Mesodermal cell (in vitro differentiated cells): ENCODE measurements around the gene COPZ1.

Source experiments
- H3K27ac ChIP-seq: 2 replicates; pipeline ENCODE4 v1.7.0; 2013; ENCODE audit warnings: mild to moderate bottlenecking, low read depth, low read length, moderate library complexity; ENCODE audit not compliant: severe bottlenecking
- H3K36me3 ChIP-seq: 2 replicates; pipeline ENCODE4 v1.7.1; 2013; ENCODE audit warnings: mild to moderate bottlenecking, low read length, moderate library complexity; ENCODE audit not compliant: control insufficient read depth, insufficient read depth
- H3K4me1 ChIP-seq: one replicate; pipeline ENCODE4 v1.7.1; 2013; ENCODE audit warnings: mild to moderate bottlenecking, low read length; ENCODE audit not compliant: insufficient read depth, control insufficient read depth, poor library complexity, severe bottlenecking
- H3K4me3 ChIP-seq: 2 replicates; pipeline ENCODE4 v1.7.0; 2013; ENCODE audit warnings: low read length, control low read depth, mild to moderate bottlenecking; ENCODE audit not compliant: insufficient read depth, poor library complexity, severe bottlenecking; ENCODE audit errors: extremely low read depth
- H3K9me3 ChIP-seq: 2 replicates; pipeline ENCODE4 v1.7.1; 2013; ENCODE audit warnings: mild to moderate bottlenecking, low read length, moderate library complexity; ENCODE audit not compliant: control insufficient read depth
- WGBS, 2 experiments: methylation state at CpG; one replicate each; pipeline ENCODE4 v1.1.5; 2013; ENCODE audit warnings: missing lambda C conversion rate in 2 of 2; ENCODE audit not compliant: insufficient coverage in 2 of 2; 5-methylcytosine and 5-hydroxymethylcytosine counted together

COPZ1 gene

GRCh38 chr12:54381136-54381535 is 56.2 kb downstream of the COPZ1 start:
- WGBS, 2 experiments: 100% methylated on average over 2 of the region's 4 CpGs
- Histone ChIP-seq H3K27ac (no peak overlapping the region), H3K36me3 (peaks cover 24% of the 10 kb centered on the region), H3K4me3 (no peak overlapping the region), H3K4me1 (peaks cover 35% of the 10 kb centered on the region), H3K9me3 (no peaks in the 10 kb centered on the region)

- WGBS, 2 experiments: 76 to 93% methylated on average over 2 to 3 of the region's 3 CpGs
- Histone ChIP-seq H3K27ac (no peak overlapping the region), H3K9me3 (no peaks in the 10 kb centered on the region), H3K4me3 (no peak overlapping the region), H3K4me1 (peaks cover 50% of the 10 kb centered on the region), H3K36me3 (peaks cover 8% of the 10 kb centered on the region)
Observed at GRCh38 chr12:54383041-54383609, 58.2 kb downstream of the COPZ1 start.

- H3K4me3 ChIP-seq: no peak within 1 kb of the TSS
- peaks cover 7% of the 10 kb centered on the region for H3K36me3 ChIP-seq
- no peaks in the 10 kb centered on the region for H3K9me3 ChIP-seq
- peaks cover 62% of the 10 kb centered on the region for H3K4me1 ChIP-seq
- peak within 1 kb of the TSS; percentile 5 for H3K27ac ChIP-seq
- no CpG with 5 or more reads among the region's 1 CpG for WGBS, 2 experiments
Observed at GRCh38 chr12:54384591-54385041, 59.7 kb downstream of the COPZ1 start, which contains the start of gene ZNF385A. ZNF385A (minus strand) TSS chr12:54384733; CDS start chr12:54384514, 219 bp downstream.

- Histone ChIP-seq H3K27ac (peak overlapping the region; percentile 5), H3K9me3 (no peaks in the 10 kb centered on the region), H3K4me3 (no peak overlapping the region), H3K4me1 (peaks cover 68% of the 10 kb centered on the region), H3K36me3 (peaks cover 7% of the 10 kb centered on the region)
- WGBS, 2 experiments: 36 to 44% methylated on average over 8 to 10 of the region's 10 CpGs
Observed at GRCh38 chr12:54385251-54385914, 60.5 kb downstream of the COPZ1 start.

GRCh38 chr12:54386403-54387113 is 61.6 kb downstream of the COPZ1 start:
- 88 to 94% methylated on average over 3 of the region's 3 CpGs for WGBS, 2 experiments
- Histone ChIP-seq H3K4me1 (peaks cover 72% of the 10 kb centered on the region), H3K4me3 (no peak overlapping the region), H3K9me3 (no peaks in the 10 kb centered on the region), H3K36me3 (peaks cover 7% of the 10 kb centered on the region), H3K27ac (peak overlapping the region; percentile 53)

- WGBS, 2 experiments: 50 to 56% methylated on average over 1 to 2 of the region's 3 CpGs
- no peak overlapping the region for H3K4me3 ChIP-seq
- no peaks in the 10 kb centered on the region for H3K9me3 ChIP-seq
- peaks cover 72% of the 10 kb centered on the region for H3K4me1 ChIP-seq
- peak overlapping the region; percentile 53 for H3K27ac ChIP-seq
- H3K36me3 ChIP-seq: peaks cover 7% of the 10 kb centered on the region
Observed at GRCh38 chr12:54387114-54387467, 62.2 kb downstream of the COPZ1 start.

GRCh38 chr12:54388237-54389133 is 63.6 kb downstream of the COPZ1 start:
- H3K4me3 ChIP-seq: no peak overlapping the region
- H3K9me3 ChIP-seq: no peaks in the 10 kb centered on the region
- peaks cover 67% of the 10 kb centered on the region for H3K4me1 ChIP-seq
- H3K27ac ChIP-seq: peak overlapping the region; percentile 53
- WGBS, 2 experiments: no CpG with 5 or more reads among the region's 4 CpGs
- H3K36me3 ChIP-seq: peaks cover 17% of the 10 kb centered on the region

GRCh38 chr12:54389134-54389508 is 64.2 kb downstream of the COPZ1 start:
- H3K4me1 ChIP-seq: peaks cover 62% of the 10 kb centered on the region
- no peak overlapping the region for H3K4me3 ChIP-seq
- 75 to 80% methylated on average over 1 of the region's 3 CpGs for WGBS, 2 experiments
- peaks cover 17% of the 10 kb centered on the region for H3K36me3 ChIP-seq
- no peaks in the 10 kb centered on the region for H3K9me3 ChIP-seq
- H3K27ac ChIP-seq: no peak overlapping the region

GRCh38 chr12:54389607-54390175 is 64.8 kb downstream of the COPZ1 start:
- Histone ChIP-seq H3K9me3 (no peaks in the 10 kb centered on the region), H3K27ac (no peak overlapping the region), H3K4me1 (peaks cover 56% of the 10 kb centered on the region), H3K4me3 (peak overlapping the region; percentile 48), H3K36me3 (peaks cover 22% of the 10 kb centered on the region)
- WGBS, 2 experiments: 84 to 93% methylated on average over 4 to 5 of the region's 5 CpGs

GRCh38 chr12:54390176-54390667 is 65.3 kb downstream of the COPZ1 start:
- no peaks in the 10 kb centered on the region for H3K9me3 ChIP-seq
- peaks cover 27% of the 10 kb centered on the region for H3K36me3 ChIP-seq
- no CpG with 5 or more reads among the region's 7 CpGs for WGBS, 2 experiments
- peak overlapping the region; percentile 48 for H3K4me3 ChIP-seq
- H3K27ac ChIP-seq: peak overlapping the region; percentile 16
- H3K4me1 ChIP-seq: peaks cover 51% of the 10 kb centered on the region
